ENCODE data around the gene ZMIZ1.

Gene ZMIZ1

GRCh38 chr10:79238606-79239005, 169.8 kb downstream of the ZMIZ1 start:
- DNase-seq: no peak

DNA sequence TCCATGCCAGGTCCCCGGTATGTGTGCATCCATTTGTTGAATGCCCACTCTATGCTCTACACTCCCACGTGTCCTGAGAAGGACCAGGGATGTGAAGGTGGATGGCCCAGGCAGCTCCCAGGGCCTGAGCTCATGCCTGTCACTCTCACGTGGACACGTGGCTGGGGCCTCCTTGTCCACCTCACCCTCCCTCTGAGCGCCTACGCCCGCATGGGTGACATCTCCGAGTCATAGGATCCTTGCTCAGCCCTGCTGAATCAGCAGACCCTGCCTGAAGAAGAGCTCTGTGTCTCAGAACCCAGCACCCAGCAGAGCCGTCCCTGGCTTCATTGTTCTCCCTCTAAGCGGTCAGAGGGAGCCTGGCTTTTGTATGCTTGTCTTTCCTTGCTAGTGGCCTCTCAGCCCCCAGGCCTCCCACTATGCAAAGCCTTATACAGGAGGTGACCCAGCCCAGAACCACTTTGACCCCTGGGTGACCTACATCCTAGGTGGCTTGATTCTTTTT, 170.6 kb downstream of the ZMIZ1 start:
- DNase-seq: peak; percentile 36 to 54

GRCh38 chr10:79239924-79240581, 171.3 kb downstream of the ZMIZ1 start:
- no peak for DNase-seq

GRCh38 chr10:79241629-79241989, 172.8 kb downstream of the ZMIZ1 start:
- no peak for DNase-seq

- peak; percentile 78 to 83 for DNase-seq
Observed at GRCh38 chr10:79241990-79242619, 173.3 kb downstream of the ZMIZ1 start.

DNA sequence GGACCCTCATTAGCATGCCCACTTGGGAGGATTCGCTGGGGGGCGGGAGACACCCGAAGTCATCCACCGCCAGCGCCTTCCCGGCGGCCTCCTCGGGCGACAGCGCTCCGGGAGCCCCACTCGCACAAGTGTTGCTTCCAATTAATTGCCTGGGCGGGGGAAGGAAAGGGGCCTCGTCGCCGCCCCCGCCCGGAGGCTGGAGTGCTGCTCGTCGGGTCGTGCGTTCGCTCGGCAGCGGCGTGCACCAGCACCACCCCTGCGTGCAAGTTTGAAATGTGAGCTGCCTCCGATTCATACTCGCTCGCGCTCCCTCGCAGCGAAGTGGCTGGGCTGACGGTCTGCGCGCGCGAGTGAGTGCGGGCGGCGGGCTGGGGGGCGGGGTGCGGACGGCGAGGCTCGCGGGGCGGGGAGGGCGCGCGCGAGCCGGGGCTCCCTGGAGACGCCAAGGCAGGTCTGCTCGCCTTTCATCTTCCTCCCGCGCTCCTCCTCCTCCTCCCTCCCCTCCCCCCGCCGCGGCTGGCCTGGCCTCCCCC, 173.9 kb downstream of the ZMIZ1 start:
- peak; percentile 79 to 81 for DNase-seq

- peak; percentile 84 to 86 for DNase-seq
Observed at GRCh38 chr10:79243181-79244067, 174.7 kb downstream of the ZMIZ1 start.

DNA sequence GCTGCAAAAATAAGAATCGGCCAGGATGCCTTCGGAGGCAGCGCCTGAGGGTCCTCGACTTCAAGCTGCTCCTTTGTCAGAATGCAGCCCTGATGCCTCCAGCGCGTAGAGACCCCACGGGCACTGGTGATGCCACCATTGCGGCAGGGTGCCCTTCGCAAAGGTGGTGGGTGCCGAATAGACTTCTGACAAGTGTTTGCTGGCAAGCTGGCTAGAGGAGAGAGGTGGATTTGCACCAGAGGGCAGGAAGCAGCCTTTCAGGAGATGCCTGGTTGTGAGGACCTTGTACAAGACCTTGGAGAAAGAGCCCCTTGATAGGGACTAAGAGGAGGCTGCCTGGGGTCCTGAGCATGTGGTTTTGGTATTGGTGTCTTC, 175.3 kb downstream of the ZMIZ1 start:
- no peak for DNase-seq

DNA sequence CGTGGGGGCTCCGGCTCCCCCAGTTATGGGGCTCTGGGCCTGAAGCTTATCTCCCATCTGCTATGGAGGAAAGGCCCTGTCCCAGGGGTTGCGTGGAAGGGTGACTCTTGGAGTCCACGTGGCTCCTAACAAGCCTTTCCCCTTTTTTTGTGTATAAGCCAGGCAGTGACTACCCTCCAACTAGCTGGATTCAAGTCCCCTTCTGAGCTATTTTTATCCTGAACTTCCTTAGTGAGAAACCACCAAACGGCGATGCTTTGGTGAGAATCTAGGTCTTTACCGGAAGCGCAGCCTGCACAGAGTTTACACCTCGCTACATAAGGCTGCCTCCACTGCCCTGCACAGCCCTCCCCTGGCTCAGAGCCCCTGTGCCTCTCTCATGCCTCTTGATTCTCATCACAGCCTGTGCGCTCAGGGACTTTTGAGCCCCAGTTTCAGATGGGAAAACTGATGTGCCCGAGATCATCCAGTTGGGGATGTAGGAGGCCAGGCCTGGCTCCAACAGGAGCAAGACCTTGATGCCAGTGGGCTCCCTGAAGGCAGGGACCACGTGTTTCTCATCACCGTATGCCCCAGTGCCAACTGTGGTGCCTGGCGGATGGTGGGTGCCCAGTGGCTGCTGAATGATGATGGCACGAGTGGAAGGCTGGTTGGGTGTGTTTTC, 176.2 kb downstream of the ZMIZ1 start:
- DNase-seq: peak; percentile 49 to 50

GRCh38 chr10:79245539-79246208, 176.9 kb downstream of the ZMIZ1 start:
- DNase-seq: no peak

- DNase-seq: no peak
Observed at GRCh38 chr10:79246209-79246581, 177.4 kb downstream of the ZMIZ1 start.

GRCh38 chr10:79246606-79247275, 178.0 kb downstream of the ZMIZ1 start:
- DNase-seq: no peak

- DNase-seq: peak; percentile 36 to 50
Observed at GRCh38 chr10:79247373-79248137, 178.8 kb downstream of the ZMIZ1 start.

DNA sequence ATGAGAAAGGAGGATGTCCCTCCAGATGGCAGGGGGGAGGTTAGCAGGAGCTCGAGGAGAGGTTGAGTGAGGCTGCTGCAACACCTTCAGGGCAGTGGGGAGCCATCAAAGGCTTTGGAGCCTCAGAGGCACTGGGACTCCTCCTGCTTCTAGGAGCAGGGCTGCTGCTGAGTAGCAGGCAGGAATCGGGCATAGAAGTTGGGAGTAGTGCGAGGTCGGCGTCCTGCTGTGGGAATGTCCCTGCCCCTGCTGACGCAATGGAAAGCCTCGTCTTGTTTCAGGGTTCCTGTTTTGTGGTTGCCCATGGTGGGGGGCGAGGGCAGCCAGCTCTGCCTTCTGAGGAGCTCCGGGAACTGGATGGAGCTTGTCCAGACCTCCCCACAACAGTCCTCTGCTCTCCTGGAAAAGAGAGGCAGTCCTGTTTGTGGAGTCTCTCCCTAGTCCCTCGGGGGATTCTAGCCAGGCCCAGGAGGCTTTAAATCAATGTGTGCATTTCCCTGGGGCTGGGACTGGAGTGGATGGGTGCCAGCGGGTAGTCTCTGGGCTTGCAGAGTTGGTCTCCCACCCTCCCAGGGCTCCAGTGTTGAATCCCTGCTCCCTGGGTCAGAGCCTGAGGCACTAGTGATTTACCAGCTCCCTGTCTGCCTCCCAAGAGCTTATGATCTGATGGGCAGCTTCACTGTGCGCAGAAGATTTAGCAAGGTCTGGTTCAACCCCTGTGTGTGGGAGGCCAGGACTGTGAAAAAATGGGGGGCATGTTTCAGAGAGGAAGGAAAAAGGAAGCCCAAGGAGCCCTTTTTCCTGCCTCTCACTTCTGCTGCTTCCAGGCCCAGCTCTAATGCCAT, 179.8 kb downstream of the ZMIZ1 start:
- peak; percentile 26 to 40 for DNase-seq

DNA sequence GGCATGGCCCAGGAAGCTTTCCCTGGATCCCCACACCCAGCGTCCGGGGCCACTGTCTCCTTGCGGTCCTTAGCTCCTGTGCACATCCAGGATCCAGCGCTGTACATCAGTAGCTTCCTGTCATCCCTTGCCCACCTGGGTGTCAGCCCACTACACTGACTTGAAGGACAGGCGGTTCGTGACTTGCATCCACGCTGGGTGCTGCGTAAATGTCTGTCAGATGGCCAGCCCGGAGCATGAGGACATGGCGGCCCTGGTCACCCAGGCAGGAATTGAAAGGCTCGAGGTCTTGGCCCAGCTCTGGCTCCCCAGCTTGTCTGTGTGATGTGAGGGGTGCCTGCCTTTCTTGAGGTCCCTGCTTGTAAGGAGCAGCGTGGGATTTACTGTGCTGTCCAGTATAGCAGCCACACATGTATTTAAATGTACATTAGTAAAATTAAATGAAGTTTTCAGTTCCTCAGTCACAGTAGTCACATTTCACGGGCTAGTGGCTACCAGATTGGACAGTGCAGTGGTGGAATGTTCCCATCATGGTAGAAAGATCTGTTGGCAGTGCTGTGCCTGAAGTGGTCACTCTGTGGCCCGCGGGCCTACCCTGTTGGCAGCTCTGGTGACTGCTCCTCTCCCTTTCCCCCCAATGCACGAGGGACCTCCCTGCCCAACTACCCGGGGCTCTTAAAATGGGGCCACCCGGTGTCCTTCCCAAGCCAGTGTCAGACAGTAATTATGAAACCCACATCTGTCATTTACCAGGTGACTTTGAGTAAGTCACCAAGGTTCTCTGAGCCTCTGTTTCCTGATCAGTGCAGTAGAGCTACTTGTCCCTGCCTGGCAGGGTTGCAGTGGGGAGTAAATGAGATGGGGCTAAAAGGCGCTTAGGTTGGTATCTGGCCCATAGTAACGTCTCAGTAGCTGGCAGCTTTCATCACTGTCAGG, 180.7 kb downstream of the ZMIZ1 start:
- peak; percentile 38 to 44 for DNase-seq

DNA sequence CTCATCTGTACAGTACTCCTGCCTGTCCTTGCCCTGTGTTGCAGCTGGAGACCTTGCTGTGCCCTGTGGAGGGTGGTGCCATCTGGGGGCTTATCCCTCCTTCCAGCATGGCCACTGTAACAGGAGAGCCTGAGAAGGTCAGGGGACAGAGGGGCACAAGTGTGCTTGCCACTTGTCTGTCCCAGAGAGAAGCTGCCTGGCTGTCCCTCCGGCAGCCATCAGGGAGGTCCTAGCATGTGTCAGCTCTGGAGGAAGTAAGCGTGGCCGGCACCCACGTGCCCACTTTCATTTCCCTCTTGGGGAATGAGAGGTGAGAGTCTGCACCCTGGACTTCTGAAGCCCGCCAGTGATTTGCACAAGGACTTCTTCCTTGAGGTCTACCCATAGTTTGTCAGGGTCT, 181.5 kb downstream of the ZMIZ1 start:
- no peak for DNase-seq

DNA sequence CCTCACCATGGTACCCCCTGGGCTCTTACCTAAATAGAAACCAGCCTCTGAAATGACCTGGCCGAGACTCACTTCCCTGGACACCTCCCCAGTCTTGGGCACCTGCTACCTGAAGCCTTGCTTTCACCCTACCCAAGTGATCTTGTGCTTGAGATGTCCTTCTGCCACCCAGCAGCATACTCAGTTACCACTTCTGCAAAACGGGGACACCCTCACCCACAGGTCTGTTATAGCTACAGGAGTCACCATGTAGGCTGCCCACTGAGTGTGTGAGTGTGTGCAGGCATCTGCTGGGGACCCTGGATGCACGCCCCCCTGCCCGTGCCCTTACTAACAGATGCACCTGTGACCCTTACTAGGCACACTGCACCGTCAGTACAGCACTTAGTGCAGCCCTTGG, 183.7 kb downstream of the ZMIZ1 start:
- no peak for DNase-seq

DNA sequence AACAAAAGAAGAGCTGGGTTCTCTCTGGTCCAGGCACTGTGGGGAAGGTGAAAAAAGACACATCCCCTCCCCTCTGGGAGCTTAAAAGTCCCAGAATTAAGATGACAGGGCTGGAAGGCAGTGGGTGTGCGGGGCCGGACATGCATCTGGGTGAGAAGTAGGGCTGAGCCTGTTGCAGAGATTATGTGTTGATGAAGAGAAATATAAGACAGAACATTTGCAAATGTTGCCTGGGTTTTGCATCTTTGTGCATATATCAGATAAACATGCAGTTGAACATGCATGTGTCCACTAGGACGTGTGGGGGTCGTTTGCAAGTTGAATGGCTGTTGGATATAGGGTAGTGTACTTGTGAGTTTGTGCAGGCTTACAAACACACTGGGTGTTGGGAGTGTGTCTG, 184.2 kb downstream of the ZMIZ1 start:
- DNase-seq: no peak

- DNase-seq: no peak
Observed at GRCh38 chr10:79253704-79254103, 184.9 kb downstream of the ZMIZ1 start.

All from activated T-cell treated with anti-CD3 and anti-CD28 coated beads, Interleukin-2, amount 50 U/mL, for 48 hours (primary cell).